ENCODE results near the gene RALGPS1. TPM values are rescaled to one million over a fixed set of nuclear protein-coding genes. Genes with fewer than 3 reads are reported as not detected.

Gene RALGPS1
- polyA plus RNA-seq, 1 of the 3 experiments (the other 2 are of a cell fraction): 3.9 TPM

- no peak for TF ChIP-seq GATA2 (CRISPR knock-in tag; IDR thresholded peaks at IDR 0.05)
- no peak for TF ChIP-seq MEF2A (IDR thresholded peaks at IDR 0.05; ENCODE audit: borderline replicate concordance, low read depth)
- no peak for TF ChIP-seq POLR2AphosphoS5 (IDR thresholded peaks at IDR 0.05; ENCODE audit: low read depth, low read length)
Measured at GRCh38 chr9:127167560-127168326, 253.2 kb downstream of the RALGPS1 start (continued).

GRCh38 chr9:127168756-127169574, 254.4 kb downstream of the RALGPS1 start:
- no peaks in the 10 kb centered on the region for H3F3A ChIP-seq (replicated peaks; ENCODE audit: insufficient read depth)
- H3K79me2 ChIP-seq (ENCODE audit: insufficient read depth): no peaks in the 10 kb centered on the region
- H3K4me3 ChIP-seq (ENCODE audit: low read depth in 2 of 2, low read length in 1 of 2): no peak overlapping the region
- no peak overlapping the region for H3K4me2 ChIP-seq
- no peaks in the 10 kb centered on the region for H3K36me3 ChIP-seq (replicated peaks in 1 of 2; ENCODE audit: control insufficient read depth in 1 of 2, insufficient read depth in 2 of 2, low read length in 1 of 2)
- ChIA-PET POLR2A (no interaction called here), CTCF (interaction anchor here (0.9 to 1.7 kb wide), 3 partner anchors 203 to 309 kb away, joined by 3 to 10 read pairs (median 4); no protein-coding TSS in a partner anchor)
- no peak overlapping the region for H3K27ac ChIP-seq (ENCODE audit: low read depth in 2 of 2, low read length in 1 of 2)
- H3K9ac ChIP-seq: no peak overlapping the region
- no peaks in the 10 kb centered on the region for H3K9me3 ChIP-seq
- H3K9me2 ChIP-seq: no peaks in the 10 kb centered on the region
- H2AFZ ChIP-seq (ENCODE audit: low read depth): no peak overlapping the region
- TF ChIP-seq MAX (IDR thresholded peaks at IDR 0.05; ENCODE audit: low read depth): no peak
- DNase-seq: no peak
- peaks cover 0 to 13% of the 10 kb centered on the region in 2 experiments; a peak in 3 of 4 replicates for H3K4me1 ChIP-seq (ENCODE audit: control insufficient read depth in 1 of 2, insufficient read depth in 2 of 2, low read depth in 1 of 2, low read length in 1 of 2)
- no peaks in the 10 kb centered on the region for H3K27me3 ChIP-seq (ENCODE audit: insufficient read depth)
- no peaks in the 10 kb centered on the region for H4K20me1 ChIP-seq (ENCODE audit: insufficient read depth)
- 87% methylated on average over 7 of the region's 10 CpGs for WGBS (ENCODE audit: low lambda C conversion rate)

GRCh38 chr9:127169575-127169883, 254.9 kb downstream of the RALGPS1 start:
- ChIA-PET CTCF (interaction anchor here (1.3 to 1.7 kb wide), 3 partner anchors 29 to 229 kb away, joined by 4 to 10 read pairs (median 5); no protein-coding TSS in a partner anchor), POLR2A (no interaction called here)
- Histone ChIP-seq H3K4me2 (no peak overlapping the region), H3K9ac (no peak overlapping the region), H3K4me1 (ENCODE audit: control insufficient read depth in 1 of 2, insufficient read depth in 2 of 2, low read depth in 1 of 2, low read length in 1 of 2) (peaks cover 0 to 13% of the 10 kb centered on the region in 2 experiments; a peak in 3 of 4 replicates), H3K36me3 (replicated peaks in 1 of 2; ENCODE audit: control insufficient read depth in 1 of 2, insufficient read depth in 2 of 2, low read length in 1 of 2) (no peaks in the 10 kb centered on the region), H3K4me3 (ENCODE audit: low read depth in 2 of 2, low read length in 1 of 2) (no peak overlapping the region), H3K27me3 (ENCODE audit: insufficient read depth) (no peaks in the 10 kb centered on the region), H3K9me3 (no peaks in the 10 kb centered on the region), H3K27ac (ENCODE audit: low read depth in 2 of 2, low read length in 1 of 2) (no peak overlapping the region), H3K79me2 (ENCODE audit: insufficient read depth) (no peaks in the 10 kb centered on the region), H3K9me2 (no peaks in the 10 kb centered on the region), H4K20me1 (ENCODE audit: insufficient read depth) (no peaks in the 10 kb centered on the region), H2AFZ (ENCODE audit: low read depth) (no peak overlapping the region), H3F3A (replicated peaks; ENCODE audit: insufficient read depth) (no peaks in the 10 kb centered on the region)
- DNase-seq: no peak
- WGBS (ENCODE audit: low lambda C conversion rate): 56% methylated on average over 5 of the region's 5 CpGs
- no peak for TF ChIP-seq NRF1 (IDR thresholded peaks at IDR 0.05; ENCODE audit: low read depth, low read length)
- no peak for TF ChIP-seq YY1 (IDR thresholded peaks at IDR 0.05; ENCODE audit: low read depth)
- no peak for TF ChIP-seq CHD2 (IDR thresholded peaks at IDR 0.05; ENCODE audit: low read length, partially characterized antibody)
- no peak for TF ChIP-seq TAF1 (IDR thresholded peaks at IDR 0.05; ENCODE audit: borderline replicate concordance, low read depth, low read length)
- no peak for TF ChIP-seq USF1 (IDR thresholded peaks at IDR 0.05; ENCODE audit: borderline replicate concordance, low read depth)
- no peak for TF ChIP-seq MXI1 (IDR thresholded peaks at IDR 0.05; ENCODE audit: low read depth, low read length)
- TF ChIP-seq REST (IDR thresholded peaks at IDR 0.05; ENCODE audit: low read depth, low read length): no peak
- no peak for TF ChIP-seq EP300 (IDR thresholded peaks at IDR 0.05; ENCODE audit: borderline replicate concordance in 1 of 2, low read depth in 1 of 2, low read length in 1 of 2)
- TF ChIP-seq IRF3 (IDR thresholded peaks at IDR 0.05; ENCODE audit: low read depth, low read length): no peak
- no peak for TF ChIP-seq MEF2A (IDR thresholded peaks at IDR 0.05; ENCODE audit: borderline replicate concordance, low read depth)
- TF ChIP-seq ZBTB33 (IDR thresholded peaks at IDR 0.05; ENCODE audit: borderline replicate concordance, low read depth): no peak
